Measurements from ENCODE around the gene KRTAP2-4.

The KRTAP2-4 gene

GRCh38 chr17:41034346-41034935 lies 31.2 kb downstream of the KRTAP2-4 start, which contains the start of gene KRTAP1-3:
Gene KRTAP1-3 (minus strand): TSS chr17:41034874. CDS start chr17:41034821, 53 bp downstream.
- peak; percentile 90 for DNase-seq

- DNase-seq, result no peak
These were observed 35.9 kb downstream of the KRTAP2-4 start, which contains the start of gene KRTAP1-4 for GRCh38 chr17:41029633-41030245. Gene KRTAP1-4 (minus strand): TSS chr17:41030195. CDS start chr17:41030078, 117 bp downstream.

- DNase-seq, result peak; percentile 57
These were observed 38.8 kb downstream of the KRTAP2-4 start, which contains the start of gene KRTAP1-5 for GRCh38 chr17:41026715-41027471. Gene KRTAP1-5 (minus strand): TSS chr17:41027208. CDS start chr17:41027155, 53 bp downstream.

- no peak for DNase-seq
These were observed 41.0 kb downstream of the KRTAP2-4 start for GRCh38 chr17:41024697-41025096.

GRCh38 chr17:41020336-41020735 lies 45.3 kb downstream of the KRTAP2-4 start:
- no peak for DNase-seq

- no peak for DNase-seq
These were observed 46.3 kb downstream of the KRTAP2-4 start for GRCh38 chr17:41019415-41019814.

- DNase-seq, result no peak
These were observed 47.1 kb downstream of the KRTAP2-4 start for GRCh38 chr17:41018541-41018940.

- no peak for DNase-seq
These were observed 49.0 kb downstream of the KRTAP2-4 start for GRCh38 chr17:41016578-41017215.

- DNase-seq, result no peak
These were observed 50.2 kb downstream of the KRTAP2-4 start for GRCh38 chr17:41015454-41015853.

Measured in NCI-H774 (cell line).